ENCODE results near the gene PDE3A. TPM values are rescaled to one million over a fixed set of nuclear protein-coding genes. Genes with fewer than 3 reads are reported as not detected.

PDE3A gene
- total RNA-seq, 1 donor from 2014 or later = under 0.01 TPM

GRCh38 chr12:20390846-20391245, 22.5 kb downstream of the PDE3A start:
- Histone ChIP-seq H3K36me3 (ENCODE audit: control insufficient read depth, insufficient read depth, low read length) (no peaks in the 10 kb centered on the region), H3K27me3 (ENCODE audit: control insufficient read depth, insufficient read depth, low read length) (no peaks in the 10 kb centered on the region), H3K4me3 (ENCODE audit: low read depth, low read length) (no peak overlapping the region)
- TF ChIP-seq, protein P1, sequence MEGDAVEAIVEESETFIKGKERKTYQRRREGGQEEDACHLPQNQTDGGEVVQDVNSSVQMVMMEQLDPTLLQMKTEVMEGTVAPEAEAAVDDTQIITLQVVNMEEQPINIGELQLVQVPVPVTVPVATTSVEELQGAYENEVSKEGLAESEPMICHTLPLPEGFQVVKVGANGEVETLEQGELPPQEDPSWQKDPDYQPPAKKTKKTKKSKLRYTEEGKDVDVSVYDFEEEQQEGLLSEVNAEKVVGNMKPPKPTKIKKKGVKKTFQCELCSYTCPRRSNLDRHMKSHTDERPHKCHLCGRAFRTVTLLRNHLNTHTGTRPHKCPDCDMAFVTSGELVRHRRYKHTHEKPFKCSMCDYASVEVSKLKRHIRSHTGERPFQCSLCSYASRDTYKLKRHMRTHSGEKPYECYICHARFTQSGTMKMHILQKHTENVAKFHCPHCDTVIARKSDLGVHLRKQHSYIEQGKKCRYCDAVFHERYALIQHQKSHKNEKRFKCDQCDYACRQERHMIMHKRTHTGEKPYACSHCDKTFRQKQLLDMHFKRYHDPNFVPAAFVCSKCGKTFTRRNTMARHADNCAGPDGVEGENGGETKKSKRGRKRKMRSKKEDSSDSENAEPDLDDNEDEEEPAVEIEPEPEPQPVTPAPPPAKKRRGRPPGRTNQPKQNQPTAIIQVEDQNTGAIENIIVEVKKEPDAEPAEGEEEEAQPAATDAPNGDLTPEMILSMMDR (IDR thresholded peaks at IDR 0.05; ENCODE audit: insufficient read depth, low read length, severe bottlenecking) = no peak
- FAIRE-seq = no peak
- no peak for DNase-seq (ENCODE audit: low read depth)

GRCh38 chr12:20392339-20392738, 24.0 kb downstream of the PDE3A start:
- no peaks in the 10 kb centered on the region for H3K36me3 ChIP-seq (ENCODE audit: control insufficient read depth, insufficient read depth, low read length)
- TF ChIP-seq, protein P1 (IDR thresholded peaks at IDR 0.05; ENCODE audit: insufficient read depth, low read length, severe bottlenecking) = no peak
- H3K27me3 ChIP-seq (ENCODE audit: control insufficient read depth, insufficient read depth, low read length) = no peaks in the 10 kb centered on the region
- H3K4me3 ChIP-seq (ENCODE audit: low read depth, low read length) = no peak overlapping the region
- DNase-seq (ENCODE audit: low read depth) = no peak
- FAIRE-seq = no peak

DNA sequence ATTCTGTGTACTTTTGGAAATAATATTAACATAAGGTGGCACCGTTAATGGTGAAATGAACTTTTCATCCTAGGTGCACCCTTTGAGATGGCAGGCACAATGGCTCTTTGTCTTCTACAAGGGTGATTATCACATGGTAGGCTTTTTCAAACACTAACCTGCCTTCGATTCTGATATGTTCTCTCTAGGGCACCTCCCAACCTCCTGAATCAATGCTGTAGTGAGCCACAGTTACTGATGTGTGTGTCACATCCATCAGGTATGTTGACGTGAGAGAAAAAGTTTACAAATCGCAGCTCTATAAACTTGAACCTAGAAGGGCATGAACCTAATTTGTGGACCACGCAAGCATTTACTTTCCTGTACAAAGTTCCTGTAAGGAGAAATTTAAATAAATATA, 25.4 kb downstream of the PDE3A start:
- no peak overlapping the region for H3K4me3 ChIP-seq (ENCODE audit: low read depth, low read length)
- FAIRE-seq = no peak
- TF ChIP-seq, protein P1 (IDR thresholded peaks at IDR 0.05; ENCODE audit: insufficient read depth, low read length, severe bottlenecking) = no peak

DNA sequence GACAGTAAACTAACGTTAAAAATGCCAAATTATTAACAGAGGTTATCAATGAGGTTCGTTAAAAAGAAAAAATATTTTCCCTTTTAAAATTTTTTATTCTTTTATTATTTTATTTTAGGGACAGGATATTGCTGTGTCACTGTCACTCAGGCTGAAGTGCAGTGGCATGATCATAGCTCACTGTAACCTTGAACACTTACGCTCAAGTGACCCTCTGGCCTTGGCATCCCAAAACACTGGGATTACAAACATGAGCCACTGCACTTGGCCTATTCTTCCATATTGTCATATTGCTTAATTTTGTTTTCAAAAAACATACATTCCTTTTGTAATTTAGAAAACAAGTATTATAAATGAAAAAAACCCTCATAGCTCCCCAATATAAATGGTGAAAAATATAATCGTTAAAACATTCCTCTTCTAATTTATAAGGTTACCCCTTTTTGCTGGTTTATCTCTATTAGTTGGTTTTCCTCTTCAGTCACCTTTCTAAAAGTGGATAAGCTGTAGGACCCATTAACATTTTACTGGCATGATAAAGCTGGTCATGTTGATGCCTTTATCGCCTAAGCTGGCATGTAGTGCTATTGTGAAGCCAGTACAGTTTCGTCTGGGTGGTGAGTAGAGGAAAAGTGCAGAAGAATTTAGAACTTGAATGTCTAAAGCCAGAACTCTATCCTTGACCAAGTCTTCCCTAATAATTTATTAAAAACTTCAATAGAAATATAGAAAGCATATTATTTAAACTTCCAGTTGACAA, 27.6 kb downstream of the PDE3A start:
- H3K4me3 ChIP-seq (ENCODE audit: low read depth, low read length) = no peak overlapping the region

More for the DNA sequence above, 25.4 kb downstream of the PDE3A start:
- H3K36me3 ChIP-seq (ENCODE audit: control insufficient read depth, insufficient read depth, low read length) = no peaks in the 10 kb centered on the region
- H3K27me3 ChIP-seq (ENCODE audit: control insufficient read depth, insufficient read depth, low read length) = no peaks in the 10 kb centered on the region
- DNase-seq (ENCODE audit: low read depth) = no peak

GRCh38 chr12:20398686-20399085, 30.3 kb downstream of the PDE3A start:
- no peak for DNase-seq (ENCODE audit: low read depth)
- no peaks in the 10 kb centered on the region for H3K36me3 ChIP-seq (ENCODE audit: control insufficient read depth, insufficient read depth, low read length)
- TF ChIP-seq, protein P1 (IDR thresholded peaks at IDR 0.05; ENCODE audit: insufficient read depth, low read length, severe bottlenecking) = no peak
- no peaks in the 10 kb centered on the region for H3K27me3 ChIP-seq (ENCODE audit: control insufficient read depth, insufficient read depth, low read length)
- FAIRE-seq = no peak
- H3K4me3 ChIP-seq (ENCODE audit: low read depth, low read length) = no peak overlapping the region

More for the DNA sequence above, 27.6 kb downstream of the PDE3A start:
- TF ChIP-seq, protein P1 (IDR thresholded peaks at IDR 0.05; ENCODE audit: insufficient read depth, low read length, severe bottlenecking) = no peak
- Histone ChIP-seq H3K27me3 (ENCODE audit: control insufficient read depth, insufficient read depth, low read length) (no peaks in the 10 kb centered on the region), H3K36me3 (ENCODE audit: control insufficient read depth, insufficient read depth, low read length) (no peaks in the 10 kb centered on the region)
- DNase-seq (ENCODE audit: low read depth) = no peak
- FAIRE-seq = no peak

GRCh38 chr12:20400003-20400402, 31.7 kb downstream of the PDE3A start:
- no peaks in the 10 kb centered on the region for H3K27me3 ChIP-seq (ENCODE audit: control insufficient read depth, insufficient read depth, low read length)
- no peak for FAIRE-seq
- TF ChIP-seq, protein P1 (IDR thresholded peaks at IDR 0.05; ENCODE audit: insufficient read depth, low read length, severe bottlenecking) = no peak
- no peak overlapping the region for H3K4me3 ChIP-seq (ENCODE audit: low read depth, low read length)
- no peaks in the 10 kb centered on the region for H3K36me3 ChIP-seq (ENCODE audit: control insufficient read depth, insufficient read depth, low read length)
- DNase-seq (ENCODE audit: low read depth) = no peak

All from bronchial epithelial cell (primary cell).